ENCODE results near the gene NCOA7. TPM values are rescaled to one million over a fixed set of nuclear protein-coding genes. Genes with fewer than 3 reads are reported as not detected.
A peak's percentile ranks its signal among the peaks of the same experiment; 100 is the strongest.

The NCOA7 gene
- total RNA-seq, 1 experiment from 2014 or later: 14.4 TPM

GRCh38 chr6:125751334-125751916 is 39.3 kb upstream of the NCOA7 start:
- Mint-ChIP-seq H3K36me3 (peaks cover 21% of the 10 kb centered on the region), H3K27ac (peak overlapping the region; percentile 81), H3K9me3 (no peaks in the 10 kb centered on the region), H3K4me3 (peak overlapping the region; percentile 95), H3K27me3 (ENCODE audit: low read depth) (peaks cover 24% of the 10 kb centered on the region), H3K4me1 (peaks cover 61% of the 10 kb centered on the region)
- POLR2A ChIA-PET: no interaction called here
- TF ChIP-seq ETV6 (CRISPR knock-in tag; IDR thresholded peaks at IDR 0.05) (no peak), OVOL2 (CRISPR knock-in tag; IDR thresholded peaks at IDR 0.05; ENCODE audit: borderline replicate concordance) (no peak), GTF2I (CRISPR knock-in tag; conservative IDR thresholded peaks at IDR 0.05) (no peak), RORB (CRISPR knock-in tag; IDR thresholded peaks at IDR 0.05) (no peak), GABPB1 (CRISPR knock-in tag; IDR thresholded peaks at IDR 0.05) (no peak), SOX15 (CRISPR knock-in tag; IDR thresholded peaks at IDR 0.05) (no peak), ZNF138 (CRISPR knock-in tag; conservative IDR thresholded peaks at IDR 0.05) (no peak)
- TF ChIP-seq, protein P1, sequence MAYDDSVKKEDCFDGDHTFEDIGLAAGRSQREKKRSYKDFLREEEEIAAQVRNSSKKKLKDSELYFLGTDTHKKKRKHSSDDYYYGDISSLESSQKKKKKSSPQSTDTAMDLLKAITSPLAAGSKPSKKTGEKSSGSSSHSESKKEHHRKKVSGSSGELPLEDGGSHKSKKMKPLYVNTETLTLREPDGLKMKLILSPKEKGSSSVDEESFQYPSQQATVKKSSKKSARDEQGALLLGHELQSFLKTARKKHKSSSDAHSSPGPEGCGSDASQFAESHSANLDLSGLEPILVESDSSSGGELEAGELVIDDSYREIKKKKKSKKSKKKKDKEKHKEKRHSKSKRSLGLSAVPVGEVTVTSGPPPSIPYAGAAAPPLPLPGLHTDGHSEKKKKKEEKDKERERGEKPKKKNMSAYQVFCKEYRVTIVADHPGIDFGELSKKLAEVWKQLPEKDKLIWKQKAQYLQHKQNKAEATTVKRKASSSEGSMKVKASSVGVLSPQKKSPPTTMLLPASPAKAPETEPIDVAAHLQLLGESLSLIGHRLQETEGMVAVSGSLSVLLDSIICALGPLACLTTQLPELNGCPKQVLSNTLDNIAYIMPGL (CRISPR knock-in tag; IDR thresholded peaks at IDR 0.05): no peak
- TF ChIP-seq, protein P2, sequence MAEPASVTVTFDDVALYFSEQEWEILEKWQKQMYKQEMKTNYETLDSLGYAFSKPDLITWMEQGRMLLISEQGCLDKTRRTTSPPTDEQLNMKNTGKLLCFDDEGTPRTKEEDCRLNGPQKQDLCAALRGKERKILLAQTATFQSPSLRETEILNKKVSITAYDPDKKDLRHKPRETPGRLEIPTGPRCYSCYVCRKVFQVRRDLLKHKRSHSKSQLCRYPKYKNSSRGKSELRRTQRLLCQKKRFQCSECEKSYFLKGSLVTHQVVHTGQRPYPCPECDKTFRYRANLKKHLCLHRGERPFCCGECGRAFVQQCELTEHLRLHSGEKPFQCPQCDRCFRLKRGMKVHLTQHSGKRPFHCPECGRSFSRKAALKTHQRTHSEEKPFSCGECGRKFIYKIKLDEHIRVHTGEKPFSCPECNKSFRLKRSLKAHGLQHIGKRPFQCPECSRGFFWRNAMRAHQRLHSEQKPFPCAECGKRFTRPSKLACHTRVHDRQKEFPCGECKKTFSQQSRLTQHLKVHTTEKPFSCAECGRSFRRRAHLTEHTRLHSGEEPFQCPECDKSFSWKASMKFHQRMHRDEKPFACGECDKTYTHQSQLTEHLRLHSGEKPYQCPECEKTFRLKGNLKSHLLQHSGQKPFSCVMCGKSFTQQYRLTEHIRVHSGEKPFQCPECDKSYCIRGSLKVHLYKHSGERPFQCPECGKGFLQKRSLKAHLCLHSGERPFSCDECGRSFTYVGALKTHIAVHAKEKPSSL (CRISPR knock-in tag; conservative IDR thresholded peaks at IDR 0.05): no peak
- TF ChIP-seq, protein P3, sequence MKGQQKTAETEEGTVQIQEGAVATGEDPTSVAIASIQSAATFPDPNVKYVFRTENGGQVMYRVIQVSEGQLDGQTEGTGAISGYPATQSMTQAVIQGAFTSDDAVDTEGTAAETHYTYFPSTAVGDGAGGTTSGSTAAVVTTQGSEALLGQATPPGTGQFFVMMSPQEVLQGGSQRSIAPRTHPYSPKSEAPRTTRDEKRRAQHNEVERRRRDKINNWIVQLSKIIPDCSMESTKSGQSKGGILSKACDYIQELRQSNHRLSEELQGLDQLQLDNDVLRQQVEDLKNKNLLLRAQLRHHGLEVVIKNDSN (CRISPR knock-in tag; IDR thresholded peaks at IDR 0.05): peak; percentile 19; the same call in 1 of the 2 replicates
- TF ChIP-seq, protein P4, sequence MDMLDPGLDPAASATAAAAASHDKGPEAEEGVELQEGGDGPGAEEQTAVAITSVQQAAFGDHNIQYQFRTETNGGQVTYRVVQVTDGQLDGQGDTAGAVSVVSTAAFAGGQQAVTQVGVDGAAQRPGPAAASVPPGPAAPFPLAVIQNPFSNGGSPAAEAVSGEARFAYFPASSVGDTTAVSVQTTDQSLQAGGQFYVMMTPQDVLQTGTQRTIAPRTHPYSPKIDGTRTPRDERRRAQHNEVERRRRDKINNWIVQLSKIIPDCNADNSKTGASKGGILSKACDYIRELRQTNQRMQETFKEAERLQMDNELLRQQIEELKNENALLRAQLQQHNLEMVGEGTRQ (CRISPR knock-in tag; IDR thresholded peaks at IDR 0.05): peak; percentile 63
- no peak for DNase-seq (ENCODE audit: low spot score)
- no peak for ATAC-seq
- CTCF ChIA-PET: interaction anchor here (0.6 to 1.4 kb wide), 4 partner anchors 248 to 440 kb away, joined by 3 to 4 read pairs (median 3); no protein-coding TSS in a partner anchor

DNA sequence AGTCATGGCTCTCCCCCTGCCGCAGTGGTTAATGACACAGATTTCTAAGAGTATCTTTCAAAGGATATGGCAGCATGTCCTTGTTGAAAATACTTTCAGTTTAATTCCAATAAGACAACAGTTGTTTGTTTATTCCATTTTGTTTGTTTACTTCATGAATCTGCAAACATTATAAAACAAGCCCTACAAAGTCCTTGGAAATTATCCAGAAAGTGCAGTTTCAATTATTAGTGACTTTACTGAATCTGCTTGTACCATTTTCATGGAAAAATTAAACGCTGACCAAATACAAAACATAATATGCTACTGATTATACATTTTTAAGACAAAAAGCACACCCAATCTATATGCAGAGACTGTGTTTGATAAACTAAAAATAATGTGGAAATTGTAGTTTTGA is 38.0 kb upstream of the NCOA7 start:
- no peak for ATAC-seq
- H3K27me3 Mint-ChIP-seq (ENCODE audit: low read depth): peaks cover 16% of the 10 kb centered on the region
- peak overlapping the region; percentile 89; the same call in 1 of the 2 replicates for H3K27ac Mint-ChIP-seq
- DNase-seq (ENCODE audit: low spot score): no peak
- POLR2A ChIA-PET: interaction anchor here (1.0 kb wide), 1 partner anchor 38 kb away, joined by 4 read pairs; the partner anchor contains the start of gene NCOA7
- peaks cover 56% of the 10 kb centered on the region for H3K4me1 Mint-ChIP-seq
- CTCF ChIA-PET: interaction anchor here (0.6 to 2.4 kb wide), 19 partner anchors 11 to 440 kb away, joined by 3 to 21 read pairs (median 3); partner anchors contain the start of gene NCOA7
- H3K36me3 Mint-ChIP-seq: peaks cover 33% of the 10 kb centered on the region
- peak overlapping the region; percentile 58 for H3K4me3 Mint-ChIP-seq
- TF ChIP-seq, protein P1 (CRISPR knock-in tag; IDR thresholded peaks at IDR 0.05): no peak
- no peaks in the 10 kb centered on the region for H3K9me3 Mint-ChIP-seq

DNA sequence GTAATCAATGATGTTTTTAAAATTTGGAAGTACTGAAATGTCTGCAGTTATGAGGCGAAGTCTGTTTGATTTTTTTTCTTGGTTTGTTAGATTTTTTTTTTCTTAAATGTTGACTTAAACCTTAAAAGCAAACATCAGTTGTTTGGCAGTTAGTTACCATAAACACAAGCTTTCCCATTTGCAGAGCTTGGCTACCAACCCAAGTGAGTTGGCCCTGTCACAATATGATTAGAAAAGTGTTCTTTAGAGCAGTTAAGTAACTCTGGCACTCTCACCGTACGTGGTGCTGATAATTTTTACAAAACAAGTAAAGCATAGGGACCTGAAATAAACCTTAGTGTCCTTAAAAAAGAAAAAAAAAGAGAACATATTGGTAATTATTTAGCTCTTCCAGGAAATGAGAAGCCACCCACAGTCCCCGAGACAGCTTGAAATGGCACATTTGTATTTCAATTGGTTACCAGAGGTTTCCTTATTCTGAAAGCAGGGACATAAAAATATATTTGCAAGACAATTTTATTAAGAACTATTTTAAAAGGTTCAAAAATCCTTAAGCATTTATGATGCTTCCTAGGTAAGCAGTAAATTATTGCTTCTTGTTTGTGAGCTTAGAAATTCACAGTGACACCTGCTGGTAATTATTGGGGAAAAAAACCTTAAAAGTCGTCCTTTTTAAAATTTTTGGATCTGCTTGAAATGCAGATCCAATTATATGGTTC is 37.4 kb upstream of the NCOA7 start:
- H3K27ac Mint-ChIP-seq: peak overlapping the region; percentile 89
- H3K36me3 Mint-ChIP-seq: peaks cover 33% of the 10 kb centered on the region
- peaks cover 56% of the 10 kb centered on the region for H3K4me1 Mint-ChIP-seq
- no peaks in the 10 kb centered on the region for H3K9me3 Mint-ChIP-seq
- ChIA-PET POLR2A (interaction anchor here (1.0 to 1.3 kb wide), 2 partner anchors 37 to 62 kb away, joined by 3 to 4 read pairs; partner anchors contain the start of gene NCOA7), CTCF (interaction anchor here (0.6 to 2.4 kb wide), 29 partner anchors 8 to 440 kb away, joined by 3 to 21 read pairs (median 3); partner anchors contain the start of gene NCOA7)
- H3K27me3 Mint-ChIP-seq (ENCODE audit: low read depth): peaks cover 10% of the 10 kb centered on the region
- peak overlapping the region; percentile 58 for H3K4me3 Mint-ChIP-seq
- TF ChIP-seq ZNF232 (CRISPR knock-in tag; IDR thresholded peaks at IDR 0.05) (no peak), ZNF416 (CRISPR knock-in tag; IDR thresholded peaks at IDR 0.05) (no peak), CDX4 (CRISPR knock-in tag; IDR thresholded peaks at IDR 0.05; ENCODE audit: borderline replicate concordance) (no peak), TCF7 (CRISPR knock-in tag; IDR thresholded peaks at IDR 0.05; ENCODE audit: low read depth) (no peak), AR (CRISPR knock-in tag; IDR thresholded peaks at IDR 0.05) (no peak), RORB (CRISPR knock-in tag; IDR thresholded peaks at IDR 0.05) (no peak)
- TF ChIP-seq, protein P5, sequence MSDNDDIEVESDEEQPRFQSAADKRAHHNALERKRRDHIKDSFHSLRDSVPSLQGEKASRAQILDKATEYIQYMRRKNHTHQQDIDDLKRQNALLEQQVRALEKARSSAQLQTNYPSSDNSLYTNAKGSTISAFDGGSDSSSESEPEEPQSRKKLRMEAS (CRISPR knock-in tag; IDR thresholded peaks at IDR 0.05): no peak
- ATAC-seq (no peak), DNase-seq (ENCODE audit: low spot score) (no peak)
